Neutrophil (primary cell): ENCODE measurements around the gene GBF1.

Experiments used
- H3K27ac ChIP-seq: fragments of 200-600 bp; sonication (generic); 2 replicates; pipeline ENCODE4 v1.5.1; 2016; ENCODE audit warnings: mild to moderate bottlenecking, moderate library complexity
- H3K27me3 ChIP-seq: fragments of 200-600 bp; sonication (generic); 2 replicates; pipeline ENCODE4 v1.6.0; 2016; ENCODE audit warnings: mild to moderate bottlenecking
- H3K36me3 ChIP-seq: fragments of 200-600 bp; sonication (generic); 2 replicates; pipeline ENCODE4 v1.5.1; 2017
- H3K4me1 ChIP-seq, 2 experiments: fragments of 200-600 bp in 1 of 2; sonication (generic) in 1 of 2; 1 replicate in 1 of 2; 2 replicates in 1 of 2; pipeline versions ENCODE4 v1.5.1 to v1.6.1; 2013 to 2016; ENCODE audit warnings: low read depth in 1 of 2, low read length in 1 of 2, mild to moderate bottlenecking in 1 of 2, moderate library complexity in 1 of 2; ENCODE audit not compliant: control insufficient read depth in 1 of 2, insufficient read depth in 1 of 2
- H3K4me3 ChIP-seq, 2 experiments: fragments of 200-600 bp in 1 of 2; sonication (generic) in 1 of 2; 1 replicate in 1 of 2; 2 replicates in 1 of 2; pipeline ENCODE4 v1.5.1; 2013 to 2016; ENCODE audit warnings: low read depth in 1 of 2, low read length in 1 of 2, mild to moderate bottlenecking in 1 of 2, moderate library complexity in 1 of 2
- H3K9me3 ChIP-seq: fragments of 200-600 bp; sonication (generic); 2 replicates; pipeline ENCODE4 v1.5.1; 2016
- TF ChIP-seq, protein P1 (sequence below): fragments of 200-600 bp; sonication (generic); IDR thresholded peaks from 2 replicates; pipeline ENCODE4 v1.5.1; 2016; ENCODE audit warnings: antibody characterized with exemption

Gene GBF1

GRCh38 chr10:102431452-102432124, 186.3 kb downstream of the GBF1 start:
- peak overlapping the region; percentile 78 to 97 for H3K4me3 ChIP-seq
- TF ChIP-seq, protein P1, sequence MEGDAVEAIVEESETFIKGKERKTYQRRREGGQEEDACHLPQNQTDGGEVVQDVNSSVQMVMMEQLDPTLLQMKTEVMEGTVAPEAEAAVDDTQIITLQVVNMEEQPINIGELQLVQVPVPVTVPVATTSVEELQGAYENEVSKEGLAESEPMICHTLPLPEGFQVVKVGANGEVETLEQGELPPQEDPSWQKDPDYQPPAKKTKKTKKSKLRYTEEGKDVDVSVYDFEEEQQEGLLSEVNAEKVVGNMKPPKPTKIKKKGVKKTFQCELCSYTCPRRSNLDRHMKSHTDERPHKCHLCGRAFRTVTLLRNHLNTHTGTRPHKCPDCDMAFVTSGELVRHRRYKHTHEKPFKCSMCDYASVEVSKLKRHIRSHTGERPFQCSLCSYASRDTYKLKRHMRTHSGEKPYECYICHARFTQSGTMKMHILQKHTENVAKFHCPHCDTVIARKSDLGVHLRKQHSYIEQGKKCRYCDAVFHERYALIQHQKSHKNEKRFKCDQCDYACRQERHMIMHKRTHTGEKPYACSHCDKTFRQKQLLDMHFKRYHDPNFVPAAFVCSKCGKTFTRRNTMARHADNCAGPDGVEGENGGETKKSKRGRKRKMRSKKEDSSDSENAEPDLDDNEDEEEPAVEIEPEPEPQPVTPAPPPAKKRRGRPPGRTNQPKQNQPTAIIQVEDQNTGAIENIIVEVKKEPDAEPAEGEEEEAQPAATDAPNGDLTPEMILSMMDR = no peak

More at GRCh38 chr10:102431452-102432124, 186.3 kb downstream of the GBF1 start:
- H3K4me1 ChIP-seq = peaks cover 38 to 39% of the 10 kb centered on the region in 2 experiments
- H3K9me3 ChIP-seq = no peaks in the 10 kb centered on the region
- H3K27me3 ChIP-seq = no peaks in the 10 kb centered on the region
- peak overlapping the region; percentile 43 for H3K27ac ChIP-seq
- no peaks in the 10 kb centered on the region for H3K36me3 ChIP-seq
